H9 (cell line): Measurements from ENCODE around the gene DCAF7. TPM values are rescaled to one million over a fixed set of nuclear protein-coding genes. Genes with fewer than 3 reads are reported as not detected.

Experiments used
- DNase-seq: peaks from one replicate; pipeline ENCODE4 v3.0.0-alpha.2; 2017
- H2AFZ ChIP-seq: one replicate; pipeline ENCODE4 v1.6.1; 2013; ENCODE audit warnings: mild to moderate bottlenecking, low read length, control low read depth, moderate library complexity
- H2AK5ac ChIP-seq: 2 replicates; pipeline ENCODE4 v1.6.1; 2013; ENCODE audit warnings: low read length, control low read depth, mixed read lengths; ENCODE audit not compliant: insufficient read length
- H2BK120ac ChIP-seq: one replicate; pipeline ENCODE4 v1.6.1; 2013; ENCODE audit warnings: low read depth, mild to moderate bottlenecking, low read length, control low read depth, inconsistent platforms; ENCODE audit not compliant: poor library complexity, severe bottlenecking
- H2BK12ac ChIP-seq: 2 replicates; pipeline ENCODE4 v1.6.1; 2013; ENCODE audit warnings: low read length, control low read depth, mixed read lengths, low read depth; ENCODE audit not compliant: insufficient read length
- H2BK15ac ChIP-seq: 2 replicates; pipeline ENCODE4 v1.6.1; 2013; ENCODE audit warnings: low read depth, low read length, control low read depth
- H2BK20ac ChIP-seq: one replicate; pipeline ENCODE4 v1.6.1; 2013; ENCODE audit warnings: low read depth, mild to moderate bottlenecking, low read length, control low read depth, inconsistent platforms; ENCODE audit not compliant: poor library complexity, severe bottlenecking
- H2BK5ac ChIP-seq: 2 replicates; pipeline ENCODE4 v1.6.1; 2013; ENCODE audit warnings: low read length, control low read depth, mixed read lengths; ENCODE audit not compliant: insufficient read length
- H3K14ac ChIP-seq: 2 replicates; pipeline ENCODE4 v1.6.1; 2013; ENCODE audit warnings: low read length, control low read depth; ENCODE audit not compliant: insufficient read depth
- H3K18ac ChIP-seq: 2 replicates; pipeline ENCODE4 v1.6.1; 2013; ENCODE audit warnings: low read depth, mild to moderate bottlenecking, mixed read lengths, low read length, control low read depth; ENCODE audit not compliant: insufficient read length
- H3K23ac ChIP-seq: 2 replicates; pipeline ENCODE4 v1.6.1; 2013; ENCODE audit warnings: low read length, control low read depth, mixed read lengths, low read depth; ENCODE audit not compliant: insufficient read length
- H3K23me2 ChIP-seq: 2 replicates; pipeline ENCODE4 v1.6.1; 2013; ENCODE audit warnings: low read depth, mild to moderate bottlenecking, mixed read lengths, low read length, control low read depth; ENCODE audit not compliant: insufficient read length, poor library complexity, severe bottlenecking
- H3K27ac ChIP-seq: 2 replicates; pipeline ENCODE4 v1.5.1; 2013; ENCODE audit warnings: low read length, control low read depth, mixed read lengths, low read depth; ENCODE audit not compliant: insufficient read length
- H3K27me3 ChIP-seq: 2 replicates; pipeline ENCODE4 v1.6.1; 2013; ENCODE audit warnings: low read length, control low read depth, inconsistent platforms; ENCODE audit not compliant: insufficient read depth
- H3K4ac ChIP-seq: 2 replicates; pipeline ENCODE4 v1.6.1; 2013; ENCODE audit warnings: low read depth, mild to moderate bottlenecking, control low read depth, inconsistent platforms, low read length, moderate library complexity
- H3K4me1 ChIP-seq: 2 replicates; pipeline ENCODE4 v1.6.1; 2013; ENCODE audit warnings: low read length, control low read depth, inconsistent platforms; ENCODE audit not compliant: insufficient read depth
- H3K4me2 ChIP-seq: 2 replicates; pipeline ENCODE4 v1.6.1; 2013; ENCODE audit warnings: low read length, control low read depth, mixed read lengths; ENCODE audit not compliant: insufficient read length, insufficient read depth
- H3K56ac ChIP-seq: 2 replicates; pipeline ENCODE4 v1.6.1; 2013; ENCODE audit warnings: low read depth, mild to moderate bottlenecking, mixed read lengths, low read length, control low read depth; ENCODE audit not compliant: insufficient read length
- H3K79me1 ChIP-seq: 2 replicates; pipeline ENCODE4 v1.6.1; 2013; ENCODE audit warnings: low read depth, mild to moderate bottlenecking, moderate library complexity, low read length, control low read depth, inconsistent platforms; ENCODE audit not compliant: insufficient read depth, poor library complexity, severe bottlenecking
- H3K79me2 ChIP-seq: 2 replicates; pipeline ENCODE4 v1.6.1; 2013; ENCODE audit warnings: low read length, control low read depth, inconsistent platforms; ENCODE audit not compliant: insufficient read depth
- H3K9ac ChIP-seq: 2 replicates; pipeline ENCODE4 v1.6.1; 2013; ENCODE audit warnings: low read length, control low read depth, mixed read lengths; ENCODE audit not compliant: insufficient read length; ENCODE audit errors: extremely low read depth
- H3K9me3 ChIP-seq: one replicate; pipeline ENCODE4 v1.6.1; 2013; ENCODE audit warnings: low read depth, low read length, inconsistent platforms; ENCODE audit not compliant: control insufficient read depth
- H3T11ph ChIP-seq: one replicate; pipeline ENCODE4 v1.6.1; 2013; ENCODE audit warnings: mild to moderate bottlenecking, low read length, control low read depth, inconsistent platforms
- H4K20me1 ChIP-seq: one replicate; pipeline ENCODE4 v1.6.1; 2013; ENCODE audit not compliant: control insufficient read depth, insufficient read length, insufficient read depth
- H4K5ac ChIP-seq: 2 replicates; pipeline ENCODE4 v1.6.1; 2013; ENCODE audit warnings: low read depth, mild to moderate bottlenecking, mixed read lengths, low read length, control low read depth; ENCODE audit not compliant: insufficient read length
- H4K8ac ChIP-seq: replicated peaks from 2 replicates; pipeline ENCODE4 v1.6.1; 2013; ENCODE audit warnings: low read length, control low read depth, mixed read lengths, low read depth; ENCODE audit not compliant: insufficient read length
- H4K91ac ChIP-seq: 2 replicates; pipeline ENCODE4 v1.6.1; 2013; ENCODE audit warnings: low read depth, mild to moderate bottlenecking, moderate library complexity, mixed read lengths, low read length, control low read depth; ENCODE audit not compliant: insufficient read length
- H3K27ac Mint-ChIP-seq, 3 experiments: 2 replicates in 2 of 3; 3 replicates in 1 of 3; pipeline ENCODE4 v1.8.0; 2020 to 2021; ENCODE audit warnings: mixed read lengths in 3 of 3, mild to moderate bottlenecking in 1 of 3, moderate library complexity in 1 of 3
- H3K27me3 Mint-ChIP-seq: 2 replicates; pipeline ENCODE4 v1.8.0; 2021; ENCODE audit warnings: low read depth, mild to moderate bottlenecking, moderate library complexity, mixed read lengths
- H3K36me3 Mint-ChIP-seq, 3 experiments: 2 replicates in 2 of 3; 3 replicates in 1 of 3; pipeline ENCODE4 v1.8.0; 2020 to 2021; ENCODE audit warnings: low read depth in 3 of 3, mixed read lengths in 3 of 3; ENCODE audit not compliant: insufficient read depth in 1 of 3
- H3K4me1 Mint-ChIP-seq, 2 experiments: 2 replicates each; pipeline ENCODE4 v1.8.0; 2020; ENCODE audit warnings: mixed read lengths in 2 of 2
- H3K4me3 Mint-ChIP-seq, 2 experiments: 2 replicates in 1 of 2; 3 replicates in 1 of 2; pipeline ENCODE4 v1.8.0; 2020 to 2021; ENCODE audit warnings: mild to moderate bottlenecking in 2 of 2, mixed read lengths in 2 of 2, moderate library complexity in 1 of 2
- H3K9me3 Mint-ChIP-seq, 2 experiments: 2 replicates in 1 of 2; 3 replicates in 1 of 2; pipeline ENCODE4 v1.8.0; 2020; ENCODE audit warnings: mild to moderate bottlenecking in 2 of 2, mixed read lengths in 2 of 2, moderate library complexity in 1 of 2
- CTCF ChIP-seq: fragments of 200-600 bp; sonication (generic); conservative IDR thresholded peaks from 3 replicates; pipeline ENCODE4 v1.8.0; 2021; ENCODE audit warnings: antibody characterized with exemption, mild to moderate bottlenecking
- WGBS: extraction: QIAGEN DNeasy Blood & Tissue Kit; methylation state at CpG from one replicate; pipeline ENCODE4 v1.1.7; 2013; ENCODE audit warnings: missing lambda C conversion rate, low lambda C conversion rate, mixed read lengths; ENCODE audit not compliant: insufficient read length; ENCODE audit errors: extremely low coverage; 5-methylcytosine and 5-hydroxymethylcytosine counted together
- total RNA-seq: library from RNA; stranded (reverse); gene quantifications from 2 replicates; pipeline ENCODE4 v1.2.1, GENCODE V29; 2021

DCAF7 gene
- total RNA-seq, 1 experiment from 2014 or later, result 86.2 TPM

- Histone ChIP-seq H2BK5ac (no peak overlapping the region), H3K4me2 (no peak overlapping the region), H3K23ac (no peak overlapping the region), H2BK12ac (no peak overlapping the region), H3K9ac (no peak overlapping the region), H3K14ac (no peak overlapping the region; the same call in 1 of the 2 replicates), H2BK15ac (no peak overlapping the region), H3K4me1 (no peaks in the 10 kb centered on the region; the same call in 1 of the 2 replicates), H4K5ac (no peak overlapping the region), H3K23me2 (peaks cover 8% of the 10 kb centered on the region), H3K56ac (no peak overlapping the region), H3T11ph (no peak overlapping the region), H2AK5ac (no peak overlapping the region), H3K9me3 (no peaks in the 10 kb centered on the region), H2AFZ (no peak overlapping the region), H3K79me1 (no peaks in the 10 kb centered on the region), H2BK120ac (no peak overlapping the region), H3K18ac (no peak overlapping the region), H3K79me2 (no peaks in the 10 kb centered on the region), H3K4ac (no peak overlapping the region), H4K20me1 (no peaks in the 10 kb centered on the region), H3K27ac (no peak overlapping the region), H2BK20ac (no peak overlapping the region), H4K91ac (no peak overlapping the region), H3K27me3 (no peaks in the 10 kb centered on the region; the same call in 1 of the 2 replicates), H4K8ac (no peak overlapping the region)
- no peaks in the 10 kb centered on the region; a peak in 2 of 5 replicates for H3K9me3 Mint-ChIP-seq
- peak overlapping the region in 1 of 2 experiments; percentile 65; a peak in 3 of 5 replicates for H3K4me3 Mint-ChIP-seq
- TF ChIP-seq CTCF, result no peak
- peak; percentile 64 for DNase-seq
- H3K27ac Mint-ChIP-seq, result no peak overlapping the region
- H3K4me1 Mint-ChIP-seq, result peaks cover 2% of the 10 kb centered on the region in 2 experiments; a peak in 3 of 4 replicates
- no CpG with 5 or more reads among the region's 62 CpGs for WGBS
- no peaks in the 10 kb centered on the region for H3K36me3 Mint-ChIP-seq
- peaks cover 14% of the 10 kb centered on the region for H3K27me3 Mint-ChIP-seq
Measured at GRCh38 chr17:63537991-63538692, 12.1 kb upstream of the DCAF7 start.
